Esophagus muscularis mucosa (tissue), 4 donors: ENCODE data around the gene KIAA0825. TPM values are rescaled to one million over a fixed set of nuclear protein-coding genes. Genes with fewer than 3 reads are reported as not detected.

Experiments used
- DNase-seq: peaks from one replicate; pipeline ENCODE4 v3.0.0-alpha.2; 2017; ENCODE audit errors: extremely low spot score
- H3K27ac ChIP-seq, 4 donors: fragments of 200-600 bp; sonication (generic); replicated peaks in 1 of 4; 1 replicate in 3 of 4; 2 replicates in 1 of 4; pipeline ENCODE4 v1.5.1; 2016 to 2019; ENCODE audit warnings: mild to moderate bottlenecking in 1 of 4
- H3K27me3 ChIP-seq, 4 donors: fragments of 200-600 bp; sonication (generic); one replicate each; pipeline versions ENCODE4 v1.5.1 to v1.6.0; 2016 to 2019
- H3K36me3 ChIP-seq, 4 donors: fragments of 200-600 bp; sonication (generic); one replicate each; pipeline ENCODE4 v1.5.1; 2016 to 2019
- H3K4me1 ChIP-seq, 4 donors: fragments of 200-600 bp; sonication (generic); one replicate each; pipeline ENCODE4 v1.5.1; 2016 to 2019
- H3K4me3 ChIP-seq, 4 donors: fragments of 200-600 bp; sonication (generic); 1 replicate in 2 of 4; 2 replicates in 2 of 4; pipeline ENCODE4 v1.5.1; 2016 to 2019; ENCODE audit warnings: mild to moderate bottlenecking in 4 of 4, moderate library complexity in 1 of 4
- H3K9me3 ChIP-seq, 4 donors: fragments of 200-600 bp; sonication (generic); 1 replicate in 3 of 4; 2 replicates in 1 of 4; pipeline ENCODE4 v1.5.1; 2016 to 2019
- EP300 ChIP-seq: sonication (generic); formaldehyde crosslinking; IDR thresholded peaks from one replicate; pipeline ENCODE4 v1.6.1; 2017; ENCODE audit warnings: antibody characterized with exemption
- POLR2A ChIP-seq: fragments of 450-650 bp; IDR thresholded peaks from one replicate; pipeline ENCODE4 v1.6.1; 2017; ENCODE audit warnings: antibody characterized with exemption, moderate library complexity, mild to moderate bottlenecking, low read depth
- POLR2AphosphoS5 ChIP-seq, 2 donors: sonication (generic); formaldehyde crosslinking; IDR thresholded peaks; one replicate each; pipeline ENCODE4 v1.6.1; 2017; ENCODE audit warnings: antibody characterized with exemption in 2 of 2
- WGBS: methylation state at CpG from one replicate; pipeline ENCODE4 v1.1.5; 2018; 5-methylcytosine and 5-hydroxymethylcytosine counted together
- intact Hi-C: fragments of 100-400 bp; cut with DNase I; formaldehyde crosslinking; loops from one replicate; pipeline ENCODE4 v1.15.1; 2023
- total RNA-seq, 4 donors: library from RNA; depleted of rRNA; stranded (reverse); fragments of >200 nt; gene quantifications; one replicate each; pipeline versions ENCODE4 v1.1.0 to v1.2.1, GENCODE V29; 2016
- TF ChIP-seq, protein P1 (sequence below), 3 experiments: fragments of 200-600 bp in 2 of 3; fragments of 450-650 bp in 1 of 3; sonication (generic) in 2 of 3; IDR thresholded peaks; one replicate each; pipeline ENCODE4 v1.5.1; 2017 to 2019; ENCODE audit warnings: antibody characterized with exemption in 3 of 3, mild to moderate bottlenecking in 2 of 3, moderate library complexity in 1 of 3

The KIAA0825 gene
- total RNA-seq, 4 donors from 2014 or later: 2.3 to 4.2 (median 2.9) TPM

DNA sequence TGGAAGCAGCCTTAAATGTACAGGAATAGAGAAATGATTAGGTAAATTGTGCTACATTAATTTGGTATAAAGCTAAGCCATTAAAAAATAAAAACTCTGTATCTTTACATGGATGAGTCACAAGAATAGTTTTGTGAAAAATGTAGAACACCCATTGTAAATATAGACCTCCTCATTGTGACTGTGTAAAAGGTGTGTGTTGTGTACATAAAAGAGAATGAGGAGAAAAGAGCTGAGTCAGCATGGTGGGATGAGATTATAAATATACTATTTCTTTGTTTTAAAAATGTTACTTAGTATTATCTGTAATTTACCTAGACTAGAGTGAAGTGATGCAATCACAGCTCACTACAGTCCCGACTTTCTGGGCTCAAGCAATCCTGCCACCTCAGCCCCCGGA is 250.5 kb downstream of the KIAA0825 start:
- H3K9me3 ChIP-seq: no peaks in the 10 kb centered on the region
- no peaks in the 10 kb centered on the region for H3K27me3 ChIP-seq
- no peak overlapping the region for H3K27ac ChIP-seq
- no peaks in the 10 kb centered on the region for H3K36me3 ChIP-seq
- intact Hi-C loops: no loop called here
- H3K4me3 ChIP-seq: no peak overlapping the region
- no peak for TF ChIP-seq EP300
- TF ChIP-seq, protein P1, sequence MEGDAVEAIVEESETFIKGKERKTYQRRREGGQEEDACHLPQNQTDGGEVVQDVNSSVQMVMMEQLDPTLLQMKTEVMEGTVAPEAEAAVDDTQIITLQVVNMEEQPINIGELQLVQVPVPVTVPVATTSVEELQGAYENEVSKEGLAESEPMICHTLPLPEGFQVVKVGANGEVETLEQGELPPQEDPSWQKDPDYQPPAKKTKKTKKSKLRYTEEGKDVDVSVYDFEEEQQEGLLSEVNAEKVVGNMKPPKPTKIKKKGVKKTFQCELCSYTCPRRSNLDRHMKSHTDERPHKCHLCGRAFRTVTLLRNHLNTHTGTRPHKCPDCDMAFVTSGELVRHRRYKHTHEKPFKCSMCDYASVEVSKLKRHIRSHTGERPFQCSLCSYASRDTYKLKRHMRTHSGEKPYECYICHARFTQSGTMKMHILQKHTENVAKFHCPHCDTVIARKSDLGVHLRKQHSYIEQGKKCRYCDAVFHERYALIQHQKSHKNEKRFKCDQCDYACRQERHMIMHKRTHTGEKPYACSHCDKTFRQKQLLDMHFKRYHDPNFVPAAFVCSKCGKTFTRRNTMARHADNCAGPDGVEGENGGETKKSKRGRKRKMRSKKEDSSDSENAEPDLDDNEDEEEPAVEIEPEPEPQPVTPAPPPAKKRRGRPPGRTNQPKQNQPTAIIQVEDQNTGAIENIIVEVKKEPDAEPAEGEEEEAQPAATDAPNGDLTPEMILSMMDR (IDR thresholded peaks at IDR 0.05): no peak
- TF ChIP-seq POLR2A: no peak
- no peak for TF ChIP-seq POLR2AphosphoS5 (IDR thresholded peaks at IDR 0.05)
- H3K4me1 ChIP-seq: no peaks in the 10 kb centered on the region
- DNase-seq: no peak
- WGBS: 94% methylated on average over 2 of the region's 2 CpGs

DNA sequence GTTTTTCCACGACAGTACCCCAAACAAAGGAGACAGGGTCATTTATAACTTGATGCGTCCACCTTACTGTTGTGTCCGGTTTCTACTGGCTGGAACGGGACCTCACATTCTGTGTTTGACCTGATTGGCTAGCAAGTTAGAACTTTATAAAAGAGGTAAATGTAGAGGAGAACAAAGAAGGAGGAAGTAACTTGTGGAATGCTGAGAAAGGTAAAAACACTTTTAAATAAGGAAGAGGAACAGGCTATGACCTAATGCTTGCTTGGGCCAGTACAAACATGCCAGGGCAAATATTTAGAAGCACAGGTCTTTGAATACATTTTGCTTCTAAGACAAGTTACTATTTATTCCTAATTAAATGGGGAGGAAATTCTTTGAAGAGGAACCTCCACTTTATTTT is 251.6 kb downstream of the KIAA0825 start:
- WGBS: 75% methylated on average over 4 of the region's 4 CpGs
- H3K36me3 ChIP-seq: no peaks in the 10 kb centered on the region
- H3K27ac ChIP-seq: no peak overlapping the region
- no peaks in the 10 kb centered on the region for H3K4me1 ChIP-seq
- no peaks in the 10 kb centered on the region for H3K27me3 ChIP-seq
- no peaks in the 10 kb centered on the region for H3K9me3 ChIP-seq
- intact Hi-C loops: no loop called here
- no peak for DNase-seq
- H3K4me3 ChIP-seq: no peak overlapping the region
- TF ChIP-seq, protein P1 (IDR thresholded peaks at IDR 0.05): no peak
- TF ChIP-seq POLR2AphosphoS5 (IDR thresholded peaks at IDR 0.05) (no peak), POLR2A (no peak), EP300 (no peak)

DNA sequence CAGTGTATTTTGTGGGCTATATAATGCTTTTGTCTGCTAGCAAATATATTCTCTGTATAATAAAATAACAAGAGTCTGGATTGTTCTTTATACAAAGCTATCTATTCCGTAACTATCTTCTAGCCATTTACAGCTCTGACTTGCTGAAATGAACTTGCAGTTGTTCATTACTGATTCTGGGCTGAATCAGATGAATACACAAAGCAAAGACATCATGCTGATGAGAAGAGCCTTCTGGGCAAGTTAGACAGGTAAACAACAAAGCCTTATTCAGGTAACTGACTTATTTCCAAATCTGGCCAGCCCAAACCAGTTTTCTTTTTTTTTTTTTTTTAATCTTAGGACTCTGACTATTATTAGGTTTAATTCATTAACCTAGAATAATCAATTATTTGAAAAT is 255.5 kb downstream of the KIAA0825 start:
- no peak overlapping the region for H3K27ac ChIP-seq
- H3K27me3 ChIP-seq: no peaks in the 10 kb centered on the region
- no peaks in the 10 kb centered on the region for H3K9me3 ChIP-seq
- intact Hi-C loops: no loop called here
- no peak for TF ChIP-seq EP300
- no peak for TF ChIP-seq POLR2AphosphoS5 (IDR thresholded peaks at IDR 0.05)
- TF ChIP-seq, protein P1 (IDR thresholded peaks at IDR 0.05): no peak
- TF ChIP-seq POLR2A: no peak
- DNase-seq: no peak
- no peak overlapping the region for H3K4me3 ChIP-seq
- H3K36me3 ChIP-seq: no peaks in the 10 kb centered on the region
- WGBS: 100% methylated on average over 1 of the region's 1 CpG
- H3K4me1 ChIP-seq: no peaks in the 10 kb centered on the region

DNA sequence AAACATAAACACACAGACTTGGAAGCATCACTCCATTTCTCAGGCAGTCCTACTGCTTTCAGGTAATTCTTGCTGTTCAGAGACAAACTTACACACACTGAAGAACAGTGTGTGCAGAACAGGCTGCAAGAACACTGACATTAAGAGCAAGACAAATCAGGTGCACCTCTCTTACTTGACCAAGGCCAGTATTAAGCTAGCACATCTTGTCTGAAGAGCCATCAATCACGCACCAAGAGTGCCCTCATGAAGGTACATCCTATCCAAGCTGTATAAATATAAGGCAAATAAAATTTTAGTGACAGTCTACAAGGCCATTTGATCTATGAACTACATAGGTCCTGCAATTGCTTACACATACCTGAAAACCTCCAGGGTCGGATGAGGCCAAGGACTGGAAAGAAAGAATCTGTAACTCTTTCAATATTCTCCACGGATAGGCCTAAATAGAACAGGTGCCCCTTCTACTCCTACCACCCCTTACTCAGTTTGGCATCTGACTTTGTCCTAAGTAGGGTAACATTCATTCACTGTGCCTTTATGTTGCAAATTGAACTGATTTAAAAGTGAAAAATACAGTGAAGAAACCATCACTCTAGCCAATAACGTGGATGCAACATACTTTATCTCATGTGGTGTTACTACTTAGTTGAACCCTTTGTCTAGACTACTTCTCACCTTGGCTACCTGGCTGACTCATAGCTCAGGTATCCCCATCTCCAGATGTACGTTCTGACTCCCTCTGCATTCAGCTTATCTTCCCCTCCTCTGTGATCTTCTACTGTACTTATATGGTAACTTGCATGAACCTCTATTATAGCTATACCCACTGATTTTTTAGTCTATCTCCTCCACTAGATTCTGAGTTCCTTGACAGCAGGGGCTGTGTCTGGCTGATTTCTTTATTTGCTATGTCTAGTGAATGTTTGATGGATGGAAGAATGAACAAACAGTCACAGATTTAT is 256.3 kb downstream of the KIAA0825 start:
- 84% methylated on average over 5 of the region's 5 CpGs for WGBS
- H3K27ac ChIP-seq: no peak overlapping the region
- H3K9me3 ChIP-seq: no peaks in the 10 kb centered on the region
- intact Hi-C loops: no loop called here
- no peaks in the 10 kb centered on the region for H3K36me3 ChIP-seq
- H3K4me3 ChIP-seq: no peak overlapping the region
- TF ChIP-seq POLR2A (no peak), EP300 (no peak), POLR2AphosphoS5 (IDR thresholded peaks at IDR 0.05) (no peak)
- TF ChIP-seq, protein P1 (IDR thresholded peaks at IDR 0.05): no peak
- no peak for DNase-seq
- H3K4me1 ChIP-seq: no peaks in the 10 kb centered on the region
- no peaks in the 10 kb centered on the region for H3K27me3 ChIP-seq
